Skeletal muscle cell (primary cell): Measurements from ENCODE around the gene HDAC6.
"Not testable (repeated sequence)": the region's sequence is repeated elsewhere in the genome, so short reads cannot be mapped to it uniquely, and the experiment has no call there.

Source experiments
- DNase-seq: peaks from one replicate; pipeline ENCODE4 v3.0.0-alpha.2; 2010; ENCODE audit warnings: low read depth
- H3K4me3 ChIP-seq: 2 replicates; pipeline ENCODE4 v1.5.1; 2011; ENCODE audit warnings: low read depth, mild to moderate bottlenecking, control low read depth, low read length, moderate library complexity

The HDAC6 gene

DNA sequence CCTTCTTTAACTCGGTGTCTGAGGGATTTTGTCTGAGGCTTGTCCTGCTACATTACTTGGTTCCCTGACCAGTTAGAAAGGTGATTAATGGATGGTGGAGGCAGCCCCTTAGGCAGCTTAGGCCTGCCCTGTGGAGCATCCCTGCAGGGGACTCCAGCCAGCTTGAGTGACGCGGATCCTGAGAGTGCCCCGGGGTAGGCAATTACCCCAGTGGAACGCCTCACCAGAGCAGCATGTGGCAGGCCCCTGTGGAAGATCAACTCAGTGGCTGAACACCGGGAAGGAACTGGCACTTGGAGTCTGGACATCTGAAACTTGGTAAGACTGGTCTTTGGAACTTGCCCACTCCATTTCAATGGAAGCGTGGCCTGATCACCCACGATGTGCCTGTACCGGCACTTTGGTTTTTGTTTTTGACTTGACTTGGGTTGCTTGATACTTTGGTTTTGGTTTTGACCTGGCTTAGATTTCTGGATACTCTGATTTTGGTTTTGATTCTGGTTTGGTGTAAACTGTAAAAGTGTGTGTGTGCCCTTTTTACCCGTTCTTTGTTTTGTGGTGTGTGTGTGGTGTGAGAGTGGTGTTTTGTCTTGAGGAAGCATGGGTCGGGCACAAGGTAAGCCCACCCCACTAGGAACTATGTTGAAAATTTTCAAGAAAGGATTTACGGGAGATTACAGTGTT, 52.4 kb downstream of the HDAC6 start:
- H3K4me3 ChIP-seq, DNase-seq: not testable (repeated sequence)

DNA sequence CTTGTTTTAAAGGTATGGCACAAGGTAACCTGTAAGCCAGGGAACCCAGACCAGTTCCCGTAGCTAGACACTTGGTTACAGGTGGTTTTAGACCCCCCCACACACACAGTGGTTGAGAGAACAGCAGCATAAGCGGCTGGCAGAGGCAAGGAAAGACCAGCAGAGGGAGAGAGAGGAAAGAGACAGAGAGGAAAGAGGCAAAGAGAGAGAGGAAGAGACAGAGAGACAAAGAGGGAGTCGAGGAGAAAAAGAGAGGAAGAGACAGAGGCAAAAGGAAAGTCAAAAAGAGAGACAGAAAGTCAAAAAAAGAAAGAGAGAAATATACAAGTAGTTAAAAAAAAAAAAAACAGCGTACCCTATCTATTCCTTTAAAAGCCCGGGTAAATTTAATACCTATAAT, 53.0 kb downstream of the HDAC6 start:
- no peak for DNase-seq
- no peak overlapping the region for H3K4me3 ChIP-seq

DNA sequence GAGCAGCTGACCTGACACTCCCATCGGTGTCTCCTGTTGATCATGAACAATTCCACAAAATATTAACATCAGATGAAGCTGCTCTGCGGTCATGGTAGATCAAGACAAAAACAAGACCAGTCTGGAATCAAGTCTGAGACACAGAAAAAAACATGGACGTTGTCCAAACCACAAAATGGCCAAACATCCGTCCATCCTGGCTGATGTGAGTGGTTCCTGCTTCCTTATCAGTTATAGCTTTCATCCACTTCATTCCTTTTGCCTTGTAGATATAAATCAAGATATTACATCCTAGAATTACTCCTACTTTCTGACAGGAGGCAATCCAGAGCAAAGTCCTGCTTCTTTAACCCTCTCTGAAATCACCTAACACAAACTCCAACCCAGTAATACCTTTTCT, 62.3 kb downstream of the HDAC6 start:
- DNase-seq: no peak
- no peak overlapping the region for H3K4me3 ChIP-seq

DNA sequence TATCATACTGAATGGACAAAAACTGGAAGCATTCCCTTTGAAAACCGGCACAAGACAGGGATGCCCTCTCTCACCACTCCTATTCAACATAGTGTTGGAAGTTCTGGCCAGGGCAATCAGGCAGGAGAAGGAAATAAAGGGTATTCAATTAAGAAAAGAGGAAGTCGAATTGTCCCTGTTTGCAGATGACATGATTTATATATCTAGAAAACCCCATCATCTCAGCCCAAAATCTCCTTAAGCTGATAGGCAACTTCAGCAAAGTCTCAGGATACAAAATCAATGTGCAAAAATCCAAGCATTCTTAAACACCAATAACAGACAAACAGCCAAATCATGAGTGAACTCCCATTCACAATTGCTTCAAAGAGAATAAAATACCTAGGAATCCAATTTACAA, 70.2 kb downstream of the HDAC6 start:
- not testable (repeated sequence) for H3K4me3 ChIP-seq, DNase-seq
